Measurements from ENCODE around the gene FYB1.
"Not testable (repeated sequence)": the region's sequence is repeated elsewhere in the genome, so short reads cannot be mapped to it uniquely, and the experiment has no call there.

FYB1 gene

GRCh38 chr5:39219437-39219836 is at the start of gene FYB1:
Gene FYB1 (minus strand): TSS chr5:39219563. CDS start chr5:39202960, 16,603 bp downstream.
- no peak for DNase-seq

GRCh38 chr5:39267186-39267585 is 47.8 kb upstream of the FYB1 start:
- no peak for DNase-seq

GRCh38 chr5:39266442-39266841 is 47.1 kb upstream of the FYB1 start:
- no peak for DNase-seq

- no peak for DNase-seq
These were observed 45.2 kb upstream of the FYB1 start for GRCh38 chr5:39264528-39264927.

- no peak for DNase-seq
These were observed 43.6 kb upstream of the FYB1 start for GRCh38 chr5:39262981-39263380.

- DNase-seq: no peak
These were observed 40.7 kb upstream of the FYB1 start for GRCh38 chr5:39260095-39260494.

- DNase-seq: no peak
These were observed 38.2 kb upstream of the FYB1 start for GRCh38 chr5:39257554-39257953.

GRCh38 chr5:39256477-39257235 is 37.3 kb upstream of the FYB1 start:
- DNase-seq: no peak

GRCh38 chr5:39255406-39255805 is 36.0 kb upstream of the FYB1 start:
- no peak for DNase-seq

GRCh38 chr5:39254671-39255070 is 35.3 kb upstream of the FYB1 start:
- no peak for DNase-seq

GRCh38 chr5:39253196-39253595 is 33.8 kb upstream of the FYB1 start:
- no peak for DNase-seq

GRCh38 chr5:39249564-39250274 is 30.4 kb upstream of the FYB1 start:
- DNase-seq: no peak

GRCh38 chr5:39249069-39249468 is 29.7 kb upstream of the FYB1 start:
- DNase-seq: no peak

GRCh38 chr5:39240750-39241149 is 21.4 kb upstream of the FYB1 start:
- no peak for DNase-seq

- no peak for DNase-seq
These were observed 19.2 kb upstream of the FYB1 start for GRCh38 chr5:39238366-39239105.

GRCh38 chr5:39236718-39237117 is 17.4 kb upstream of the FYB1 start:
- DNase-seq: no peak

GRCh38 chr5:39235648-39236047 is 16.3 kb upstream of the FYB1 start:
- no peak for DNase-seq

- DNase-seq: not testable (repeated sequence)
These were observed 15.1 kb upstream of the FYB1 start for GRCh38 chr5:39234494-39234893.

GRCh38 chr5:39233783-39234182 is 14.4 kb upstream of the FYB1 start:
- no peak for DNase-seq

GRCh38 chr5:39231705-39232525 is 12.6 kb upstream of the FYB1 start:
- DNase-seq: no peak

- no peak for DNase-seq
These were observed 9.2 kb upstream of the FYB1 start for GRCh38 chr5:39228596-39228995.

GRCh38 chr5:39226558-39226957 is 7.2 kb upstream of the FYB1 start:
- no peak for DNase-seq

GRCh38 chr5:39226100-39226451 is 6.7 kb upstream of the FYB1 start:
- DNase-seq: no peak

Measured in activated effector memory CD4-positive, alpha-beta T cell treated with Interleukin-2 at 50 U/mL for 16 hours (primary cell).